ENCODE results near the gene UGT1A5.
"Not testable (repeated sequence)": the region's sequence is repeated elsewhere in the genome, so short reads cannot be mapped to it uniquely, and the experiment has no call there.

The UGT1A5 gene

DNA sequence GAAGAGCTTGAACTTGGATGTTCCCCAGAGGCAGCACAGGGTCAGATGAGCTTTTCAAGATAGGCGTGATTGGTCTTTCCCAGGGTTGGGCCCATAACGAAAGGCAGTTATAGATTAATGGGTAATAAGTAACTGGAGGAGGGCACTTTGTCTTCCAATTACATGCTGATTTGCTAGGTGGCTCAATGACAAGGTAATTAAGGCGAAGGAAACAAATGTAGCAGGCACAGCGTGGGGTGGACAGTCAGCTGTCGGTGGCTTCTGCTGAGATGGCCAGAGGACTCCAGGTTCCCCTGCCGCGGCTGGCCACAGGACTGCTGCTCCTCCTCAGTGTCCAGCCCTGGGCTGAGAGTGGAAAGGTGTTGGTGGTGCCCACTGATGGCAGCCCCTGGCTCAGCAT is 5.8 kb downstream of the UGT1A5 start, which contains the start of gene UGT1A4:
Gene UGT1A4, plus strand, starts transcription at position 185 of the 400 bp plus-strand sequence. Its CDS starts 85 bp downstream, at position 270.
- no peaks in the 10 kb centered on the region for H3K9me3 ChIP-seq (ENCODE audit: severe bottlenecking)
- no peaks in the 10 kb centered on the region for H3K27me3 ChIP-seq (ENCODE audit: insufficient read depth, low read depth, severe bottlenecking)
- TF ChIP-seq, protein P1, sequence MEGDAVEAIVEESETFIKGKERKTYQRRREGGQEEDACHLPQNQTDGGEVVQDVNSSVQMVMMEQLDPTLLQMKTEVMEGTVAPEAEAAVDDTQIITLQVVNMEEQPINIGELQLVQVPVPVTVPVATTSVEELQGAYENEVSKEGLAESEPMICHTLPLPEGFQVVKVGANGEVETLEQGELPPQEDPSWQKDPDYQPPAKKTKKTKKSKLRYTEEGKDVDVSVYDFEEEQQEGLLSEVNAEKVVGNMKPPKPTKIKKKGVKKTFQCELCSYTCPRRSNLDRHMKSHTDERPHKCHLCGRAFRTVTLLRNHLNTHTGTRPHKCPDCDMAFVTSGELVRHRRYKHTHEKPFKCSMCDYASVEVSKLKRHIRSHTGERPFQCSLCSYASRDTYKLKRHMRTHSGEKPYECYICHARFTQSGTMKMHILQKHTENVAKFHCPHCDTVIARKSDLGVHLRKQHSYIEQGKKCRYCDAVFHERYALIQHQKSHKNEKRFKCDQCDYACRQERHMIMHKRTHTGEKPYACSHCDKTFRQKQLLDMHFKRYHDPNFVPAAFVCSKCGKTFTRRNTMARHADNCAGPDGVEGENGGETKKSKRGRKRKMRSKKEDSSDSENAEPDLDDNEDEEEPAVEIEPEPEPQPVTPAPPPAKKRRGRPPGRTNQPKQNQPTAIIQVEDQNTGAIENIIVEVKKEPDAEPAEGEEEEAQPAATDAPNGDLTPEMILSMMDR (IDR thresholded peaks at IDR 0.05; ENCODE audit: low read depth, low read length), result no peak
- DNase-seq, result no peak
- no peaks in the 10 kb centered on the region for H3K36me3 ChIP-seq
- no peak within 1 kb of the TSS for H3K4me3 ChIP-seq (ENCODE audit: low read depth, low read length)
- H3K27ac ChIP-seq, result no peak within 1 kb of the TSS

DNA sequence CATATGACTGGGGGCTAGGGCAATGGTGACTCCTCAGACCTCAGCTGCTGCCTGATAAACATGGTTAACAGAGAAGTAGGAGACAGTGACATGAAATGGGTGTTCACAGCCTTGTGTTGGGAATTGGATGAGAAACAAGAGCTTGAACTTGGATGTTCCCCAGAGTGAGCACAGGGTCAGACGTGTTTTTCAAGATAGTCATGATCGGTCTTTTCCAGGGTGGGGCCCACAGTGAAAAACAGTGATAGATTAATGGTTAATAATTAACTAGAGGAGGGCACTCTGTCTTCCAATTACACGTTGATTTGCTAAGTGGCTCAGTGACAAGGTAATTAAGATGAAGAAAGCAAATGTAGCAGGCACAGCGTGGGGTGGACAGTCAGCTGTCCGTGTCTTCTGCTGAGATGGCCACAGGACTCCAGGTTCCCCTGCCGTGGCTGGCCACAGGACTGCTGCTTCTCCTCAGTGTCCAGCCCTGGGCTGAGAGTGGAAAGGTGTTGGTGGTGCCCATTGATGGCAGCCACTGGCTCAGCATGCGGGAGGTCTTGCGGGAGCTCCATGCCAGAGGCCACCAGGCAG is 16.1 kb downstream of the UGT1A5 start, which contains the start of gene UGT1A3:
Gene UGT1A3, plus strand, starts transcription at position 320 of the 579 bp plus-strand sequence. Its CDS starts 85 bp downstream, at position 405.
- Histone ChIP-seq H3K27ac (no peak within 1 kb of the TSS), H3K36me3 (no peaks in the 10 kb centered on the region), H3K4me3 (ENCODE audit: low read depth, low read length) (no peak within 1 kb of the TSS), H3K9me3 (ENCODE audit: severe bottlenecking) (peaks cover 3% of the 10 kb centered on the region), H3K27me3 (ENCODE audit: insufficient read depth, low read depth, severe bottlenecking) (no peaks in the 10 kb centered on the region)
- TF ChIP-seq, protein P1 (IDR thresholded peaks at IDR 0.05; ENCODE audit: low read depth, low read length), result no peak
- DNase-seq, result no peak

DNA sequence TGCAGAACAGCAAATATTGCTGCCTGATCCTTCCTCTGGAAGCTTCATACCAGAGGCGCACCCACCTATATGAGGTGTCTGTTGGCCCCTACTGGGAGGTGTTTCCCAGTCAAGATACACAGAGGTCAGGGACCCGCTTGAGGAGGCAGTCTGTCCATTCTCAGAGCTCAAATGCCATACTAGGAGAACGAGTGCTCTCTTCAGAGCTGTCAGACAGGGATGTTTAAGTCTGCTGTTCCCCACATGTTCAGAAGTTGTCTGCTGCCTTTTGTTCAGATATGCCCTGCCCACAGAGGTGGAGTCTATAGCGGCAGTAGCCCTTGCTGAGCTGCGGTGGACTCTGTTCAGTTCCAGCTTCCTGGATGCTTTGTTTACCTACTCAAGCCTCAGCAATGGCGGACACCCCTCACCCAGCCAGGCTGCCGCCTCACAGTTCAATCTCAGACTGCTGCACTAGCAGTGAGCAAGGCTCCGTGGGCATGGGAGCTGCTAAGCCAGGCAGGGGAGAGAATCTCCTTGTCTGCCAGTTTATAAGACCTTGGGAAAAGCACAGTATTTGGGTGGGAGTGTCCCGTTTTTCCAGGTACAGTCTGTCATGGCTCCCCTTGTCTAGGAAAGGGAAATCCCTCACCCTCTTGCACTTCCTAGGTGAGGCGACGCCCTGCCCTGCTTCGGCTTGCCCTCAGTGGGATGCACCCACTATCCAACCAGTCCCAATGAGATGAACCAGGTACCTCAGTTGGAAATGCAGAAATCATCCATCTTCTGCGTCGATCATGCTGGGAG is 24.4 kb downstream of the UGT1A5 start:
- H3K9me3 ChIP-seq (ENCODE audit: severe bottlenecking); H3K4me3 ChIP-seq (ENCODE audit: low read depth, low read length); H3K27me3 ChIP-seq (ENCODE audit: insufficient read depth, low read depth, severe bottlenecking); H3K36me3 ChIP-seq; H3K27ac ChIP-seq; DNase-seq: not testable (repeated sequence)

DNA sequence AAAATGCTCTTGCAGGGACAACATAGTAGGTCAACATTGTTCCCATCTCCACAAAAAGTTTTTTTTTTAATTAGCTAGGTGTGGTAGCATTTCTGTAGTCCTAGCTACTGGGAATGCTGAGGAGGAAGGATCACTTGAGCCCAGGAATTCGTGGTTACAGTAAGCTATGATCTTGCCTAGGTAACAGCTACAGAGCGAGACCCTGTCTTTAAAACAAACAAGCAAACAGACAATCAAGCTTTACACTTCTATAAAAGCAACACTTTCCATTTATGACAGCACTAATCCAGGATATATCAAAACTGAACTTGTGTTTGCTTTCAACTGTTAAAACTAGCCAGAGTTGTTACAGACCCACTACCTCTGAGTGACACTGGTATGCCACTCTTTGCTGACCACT is 28.2 kb downstream of the UGT1A5 start:
- no peak overlapping the region for H3K4me3 ChIP-seq (ENCODE audit: low read depth, low read length)
- DNase-seq, result no peak
- H3K9me3 ChIP-seq (ENCODE audit: severe bottlenecking), result peaks cover 9% of the 10 kb centered on the region
- no peak overlapping the region for H3K27ac ChIP-seq
- H3K36me3 ChIP-seq, result no peaks in the 10 kb centered on the region
- H3K27me3 ChIP-seq (ENCODE audit: insufficient read depth, low read depth, severe bottlenecking), result no peaks in the 10 kb centered on the region
- TF ChIP-seq, protein P1 (IDR thresholded peaks at IDR 0.05; ENCODE audit: low read depth, low read length), result no peak

DNA sequence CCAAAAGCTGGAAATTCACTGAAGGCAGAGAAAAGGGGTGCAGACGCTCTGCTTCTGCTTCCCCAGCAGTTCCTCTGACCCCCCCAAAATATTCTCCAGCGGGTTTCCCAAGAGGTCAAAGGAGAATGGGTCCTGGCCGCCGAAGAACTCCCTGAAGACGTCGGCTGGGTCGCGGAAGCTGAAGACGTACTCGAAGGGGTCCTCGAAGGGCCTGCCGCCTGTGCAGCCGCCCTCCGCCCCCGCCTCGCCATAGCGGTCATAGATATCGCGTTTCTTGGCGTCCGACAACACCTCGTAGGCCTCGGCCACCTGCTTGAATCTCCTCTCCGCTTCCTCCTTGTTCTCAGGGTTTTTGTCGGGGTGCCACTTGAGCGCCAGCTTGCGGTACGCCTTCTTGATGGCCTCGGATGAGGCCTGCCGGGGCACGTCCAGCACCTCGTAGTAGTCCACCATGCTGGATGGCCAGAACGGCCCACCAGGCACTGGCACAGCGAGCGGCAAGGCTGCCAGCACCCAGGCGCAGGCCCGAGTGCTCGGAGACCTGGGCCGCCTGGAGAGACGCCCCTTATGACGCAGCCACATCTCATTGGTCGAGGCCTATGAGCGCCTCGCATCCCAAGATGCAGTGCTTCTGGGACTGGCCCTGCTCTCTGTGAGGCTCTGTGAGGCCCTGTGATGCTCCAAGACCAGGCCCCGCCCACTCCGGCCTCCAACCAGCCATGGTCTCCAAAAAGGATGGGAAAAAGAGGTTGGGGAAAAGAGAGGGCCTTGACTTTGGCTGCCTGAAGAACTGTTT is 31.0 kb downstream of the UGT1A5 start:
- no peak for DNase-seq
- TF ChIP-seq, protein P1 (IDR thresholded peaks at IDR 0.05; ENCODE audit: low read depth, low read length), result no peak
- Histone ChIP-seq H3K4me3 (ENCODE audit: low read depth, low read length) (no peak overlapping the region), H3K27ac (no peak overlapping the region), H3K27me3 (ENCODE audit: insufficient read depth, low read depth, severe bottlenecking) (no peaks in the 10 kb centered on the region), H3K36me3 (no peaks in the 10 kb centered on the region), H3K9me3 (ENCODE audit: severe bottlenecking) (peaks cover 1% of the 10 kb centered on the region)

Measured in WERI-Rb-1 (cell line).